Mucosa of descending colon (tissue), 3 donors: ENCODE measurements around the gene MLC1. TPM values are rescaled to one million over a fixed set of nuclear protein-coding genes. Genes with fewer than 3 reads are reported as not detected.

Source experiments
- ATAC-seq: fragments of 200-7000 bp; cut with Tn5 transposase; one replicate; pipeline ENCODE4 v1.9.1; 2020; ENCODE audit warnings: mild to moderate bottlenecking, moderate library complexity
- DNase-seq, 3 donors: peaks; one replicate each; pipeline ENCODE4 v3.0.0-alpha.2; 2020
- H3K36me3 ChIP-seq: fragments of 200-600 bp; one replicate; pipeline ENCODE4 v1.8.0; 2021; ENCODE audit warnings: low read depth, mild to moderate bottlenecking
- H3K4me1 ChIP-seq: fragments of 200-600 bp; one replicate; pipeline ENCODE4 v1.8.0; 2021; ENCODE audit warnings: low read depth, mild to moderate bottlenecking
- H3K4me3 ChIP-seq: fragments of 200-600 bp; one replicate; pipeline ENCODE4 v1.8.0; 2021; ENCODE audit warnings: mild to moderate bottlenecking
- H3K9me3 ChIP-seq: fragments of 200-600 bp; one replicate; pipeline ENCODE4 v1.8.0; 2021; ENCODE audit warnings: mild to moderate bottlenecking
- CTCF ChIP-seq: fragments of 200-600 bp; IDR thresholded peaks from one replicate; pipeline ENCODE4 v1.8.0; 2022; ENCODE audit warnings: antibody characterized with exemption, mild to moderate bottlenecking
- intact Hi-C, 2 donors: fragments of 100-400 bp; cut with DNase I in 1 of 2; cut with micrococcal nuclease in 1 of 2; formaldehyde crosslinking; loops; one replicate each; pipeline versions ENCODE4 v1.11.0 to v1.11.1; 2022; cut with DNase I, micrococcal nuclease
- total RNA-seq, 3 donors: library from RNA; stranded (reverse); fragmentation: NEBNext Ultra II Directional in 2 of 3; extraction: Animal tissue kit (Norgen Biotek cat#: 25700) in 2 of 3; gene quantifications; one replicate each; pipeline versions ENCODE4 v1.2.1 to v1.2.4, GENCODE V29; 2021 to 2023
- donor health status: DM: no; HTN: no; CAD: no; lungs with moderate emphysema.
- donor health status: DM: no; HTN: no; CAD: no.
- donor health status: DM: no; HTN: yes; CAD: no.

Gene MLC1
- total RNA-seq, 3 donors from 2014 or later, result 0.16 TPM; not detected in 2

GRCh38 chr22:50062509-50063135 lies 22.6 kb downstream of the MLC1 start:
- DNase-seq (peak in 1 of 3 donors; percentile 36), ATAC-seq (no peak)
- H3K36me3 ChIP-seq, result no peaks in the 10 kb centered on the region
- H3K4me1 ChIP-seq, result no peaks in the 10 kb centered on the region
- no peaks in the 10 kb centered on the region for H3K9me3 ChIP-seq
- intact Hi-C loops, result no loop called here
- no peak for TF ChIP-seq CTCF
- H3K4me3 ChIP-seq, result no peak overlapping the region

- DNase-seq, result peak in 1 of 3 donors; percentile 25
- no peak for ATAC-seq
- H3K9me3 ChIP-seq, result no peaks in the 10 kb centered on the region
- intact Hi-C loops, result no loop called here
- no peaks in the 10 kb centered on the region for H3K4me1 ChIP-seq
- TF ChIP-seq CTCF, result no peak
- no peak overlapping the region for H3K4me3 ChIP-seq
- H3K36me3 ChIP-seq, result no peaks in the 10 kb centered on the region
Observed at GRCh38 chr22:50061824-50062355, 23.3 kb downstream of the MLC1 start.

- H3K4me1 ChIP-seq, result no peaks in the 10 kb centered on the region
- H3K9me3 ChIP-seq, result no peaks in the 10 kb centered on the region
- H3K4me3 ChIP-seq, result no peak overlapping the region
- no peaks in the 10 kb centered on the region for H3K36me3 ChIP-seq
- no peak for TF ChIP-seq CTCF
- DNase-seq, result peak in 2 of 3 donors; percentile 10 to 39
- no peak for ATAC-seq
- intact Hi-C loops, result no loop called here
Observed at GRCh38 chr22:50061141-50061823, 23.9 kb downstream of the MLC1 start.

GRCh38 chr22:50060441-50061140 lies 24.6 kb downstream of the MLC1 start:
- no peaks in the 10 kb centered on the region for H3K9me3 ChIP-seq
- H3K36me3 ChIP-seq, result no peaks in the 10 kb centered on the region
- TF ChIP-seq CTCF, result no peak
- ATAC-seq (no peak), DNase-seq (peak in 2 of 3 donors; percentile 20 to 41)
- H3K4me1 ChIP-seq, result no peaks in the 10 kb centered on the region
- intact Hi-C loops, result no loop called here
- H3K4me3 ChIP-seq, result no peak overlapping the region

GRCh38 chr22:50059881-50060262 lies 25.4 kb downstream of the MLC1 start:
- ATAC-seq (no peak), DNase-seq (no peak)
- intact Hi-C loops, result no loop called here
- H3K4me3 ChIP-seq, result no peak overlapping the region
- no peak for TF ChIP-seq CTCF
- H3K9me3 ChIP-seq, result no peaks in the 10 kb centered on the region
- H3K4me1 ChIP-seq, result no peaks in the 10 kb centered on the region
- H3K36me3 ChIP-seq, result no peaks in the 10 kb centered on the region
